GM19351 (cell line): ENCODE data around the gene TMX3.

ENCODE experiments used
- ATAC-seq: cut with Tn5 transposase; IDR thresholded peaks from one replicate; pipeline ENCODE4 v1.9.1; 2021; ENCODE audit warnings: mild to moderate bottlenecking, moderate library complexity; ENCODE audit not compliant: unreplicated experiment

The TMX3 gene

GRCh38 chr18:68713796-68714195 is 1.1 kb downstream of the TMX3 start:
- no peak for ATAC-seq

- ATAC-seq = no peak
Observed at GRCh38 chr18:68713131-68713530, 1.8 kb downstream of the TMX3 start.

GRCh38 chr18:68707646-68708045 is 7.3 kb downstream of the TMX3 start:
- no peak for ATAC-seq

- no peak for ATAC-seq
Observed at GRCh38 chr18:68705119-68705518, 9.8 kb downstream of the TMX3 start.

- ATAC-seq = no peak
Observed at GRCh38 chr18:68703326-68703725, 11.6 kb downstream of the TMX3 start.

GRCh38 chr18:68701353-68701752 is 13.6 kb downstream of the TMX3 start:
- ATAC-seq = no peak

- no peak for ATAC-seq
Observed at GRCh38 chr18:68699043-68699442, 15.9 kb downstream of the TMX3 start.

- no peak for ATAC-seq
Observed at GRCh38 chr18:68696937-68697336, 18.0 kb downstream of the TMX3 start.

GRCh38 chr18:68694316-68694715 is 20.6 kb downstream of the TMX3 start:
- no peak for ATAC-seq

GRCh38 chr18:68693091-68693815 is 21.7 kb downstream of the TMX3 start:
- ATAC-seq = no peak

GRCh38 chr18:68679528-68679927 is 35.4 kb downstream of the TMX3 start:
- ATAC-seq = no peak

GRCh38 chr18:68676913-68677312 is 38.0 kb downstream of the TMX3 start:
- ATAC-seq = peak; percentile 80

GRCh38 chr18:68667121-68667520 is 47.8 kb downstream of the TMX3 start:
- ATAC-seq = no peak

- ATAC-seq = no peak
Observed at GRCh38 chr18:68666381-68666780, 48.5 kb downstream of the TMX3 start.

GRCh38 chr18:68665628-68666027 is 49.3 kb downstream of the TMX3 start:
- no peak for ATAC-seq

GRCh38 chr18:68662754-68663153 is 52.2 kb downstream of the TMX3 start:
- ATAC-seq = peak; percentile 47

GRCh38 chr18:68660354-68661183 is 54.3 kb downstream of the TMX3 start:
- ATAC-seq = peak; percentile 40

- ATAC-seq = no peak
Observed at GRCh38 chr18:68648191-68648590, 66.7 kb downstream of the TMX3 start.

GRCh38 chr18:68642003-68642402 is 72.9 kb downstream of the TMX3 start:
- no peak for ATAC-seq

- no peak for ATAC-seq
Observed at GRCh38 chr18:68640861-68641260, 74.0 kb downstream of the TMX3 start.

GRCh38 chr18:68638613-68639012 is 76.3 kb downstream of the TMX3 start:
- no peak for ATAC-seq

GRCh38 chr18:68627812-68628211 is 87.1 kb downstream of the TMX3 start:
- ATAC-seq = no peak
